HL-60/S4 (cell line): ENCODE data around the gene EDAR.

Source experiments
- in situ Hi-C: fragments of 300-500 bp; cut with MboI; formaldehyde crosslinking; loops from 2 replicates; pipeline ENCODE4 v1.14.3; 2022; ENCODE audit warnings: low sequenced_read_pairs

EDAR gene

DNA sequence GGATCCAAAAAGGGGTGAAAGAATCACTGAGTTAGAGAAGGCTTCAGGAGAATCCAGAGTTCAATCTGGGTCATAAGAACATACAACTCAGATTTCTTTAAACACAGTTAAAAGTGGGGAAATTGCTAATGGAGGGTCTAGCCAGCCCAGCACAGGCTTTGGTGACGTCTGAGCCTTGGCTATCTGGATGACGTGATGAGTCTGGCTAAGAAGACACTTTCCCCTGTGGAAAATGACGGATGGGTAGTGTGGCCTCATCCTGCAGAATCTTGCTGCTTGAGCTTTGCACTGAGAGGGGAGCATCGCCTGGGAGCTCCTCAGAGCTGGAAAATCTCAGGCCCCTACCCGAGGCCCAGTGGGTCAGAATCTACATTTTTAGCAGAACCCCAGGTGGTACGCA, 19.2 kb downstream of the EDAR start:
- in situ Hi-C loops = no loop called here

- in situ Hi-C loops = no loop called here
Observed at GRCh38 chr2:108968619-108969018, 20.4 kb downstream of the EDAR start.

DNA sequence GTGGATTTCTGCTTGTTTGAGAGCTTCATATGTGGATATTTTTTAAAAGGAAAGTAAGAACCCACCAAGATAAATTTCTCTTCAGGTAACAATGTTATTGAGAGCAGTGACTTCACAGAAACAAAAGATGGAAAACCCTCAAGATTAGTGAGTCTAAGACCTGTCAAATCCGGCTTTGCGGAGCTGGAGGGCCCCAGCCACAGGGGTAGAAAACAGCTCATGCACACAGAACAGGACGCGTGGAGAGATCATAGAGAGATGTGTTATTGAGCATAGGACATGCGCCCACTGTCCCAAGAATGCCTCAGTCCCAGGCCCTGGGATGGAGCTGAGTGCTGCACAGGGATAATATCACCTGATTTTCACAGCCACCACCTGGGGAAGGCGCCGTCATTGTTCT, 21.3 kb downstream of the EDAR start:
- in situ Hi-C loops = no loop called here

DNA sequence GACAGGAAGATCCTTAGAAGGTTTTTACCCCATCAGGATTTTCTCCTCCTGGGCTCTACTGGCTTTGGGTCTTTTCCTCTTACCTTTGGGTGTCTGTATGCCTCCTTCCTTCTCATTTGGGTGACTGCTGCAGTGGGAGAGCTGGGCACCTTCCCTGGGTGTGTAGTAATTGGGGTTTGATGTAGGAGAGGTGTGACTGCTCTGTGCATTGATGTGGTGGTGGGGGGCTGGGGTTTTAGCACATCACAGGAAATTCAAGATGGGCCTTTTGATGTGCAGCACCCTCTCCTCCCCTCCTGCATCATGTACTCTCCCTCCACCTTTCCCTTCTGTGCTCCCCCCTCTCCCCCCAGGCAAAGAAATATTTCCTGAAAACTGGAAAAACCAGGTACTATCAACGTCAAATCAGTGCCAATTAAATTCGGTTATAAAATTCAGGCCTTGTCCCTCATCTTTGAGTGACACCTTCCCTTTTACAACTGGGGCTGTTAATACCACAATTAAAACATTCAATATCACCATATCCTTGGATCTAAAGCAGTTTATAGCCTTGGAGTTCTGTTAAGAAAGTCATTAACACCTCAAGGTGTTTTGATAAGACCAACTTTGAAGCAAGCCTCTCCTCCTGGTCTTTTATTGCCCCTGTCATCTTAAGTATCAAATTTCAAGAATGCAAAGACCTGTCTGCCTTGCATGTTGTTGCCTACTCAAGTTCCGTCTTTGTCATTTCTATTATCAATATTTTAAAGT, 23.3 kb downstream of the EDAR start:
- in situ Hi-C loops = no loop called here

DNA sequence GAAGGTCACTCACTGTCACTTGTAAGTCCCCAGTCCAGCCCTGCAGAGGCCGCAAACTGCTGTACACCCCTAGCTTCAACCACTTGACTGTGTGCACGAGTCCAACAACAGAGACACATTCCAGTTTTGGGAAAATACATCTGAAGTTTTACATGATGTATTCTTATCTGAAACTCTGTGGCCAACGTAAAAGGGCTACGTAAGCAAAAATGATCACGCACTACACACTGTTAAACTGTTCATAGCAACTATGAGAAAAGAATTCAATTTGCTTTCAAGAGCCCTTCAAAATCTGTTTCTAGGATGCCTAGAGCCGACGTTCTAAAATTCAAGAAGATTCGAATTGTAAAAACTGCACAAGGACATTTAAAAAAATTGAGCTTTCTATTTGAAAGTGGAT, 26.0 kb downstream of the EDAR start:
- in situ Hi-C loops = no loop called here

DNA sequence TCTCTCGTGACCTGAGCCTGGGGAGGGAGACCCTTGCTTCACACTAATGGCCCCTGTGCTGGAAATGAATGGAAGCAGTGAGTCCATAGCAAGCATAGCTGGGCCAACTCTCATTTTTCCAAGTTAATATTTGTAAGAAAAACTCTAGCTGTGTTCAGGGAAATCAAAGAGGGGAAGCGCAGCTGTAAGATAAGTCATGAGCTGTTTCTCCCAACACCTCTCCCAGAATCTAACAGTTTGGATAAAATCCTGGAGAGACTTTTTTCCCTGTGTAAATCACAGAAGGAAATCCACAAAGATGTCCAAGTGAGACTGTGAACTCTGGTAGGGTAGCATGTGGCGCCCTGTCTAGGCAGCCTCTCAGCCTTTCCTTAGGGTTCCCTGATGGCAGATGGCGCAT, 27.2 kb downstream of the EDAR start:
- in situ Hi-C loops = no loop called here

DNA sequence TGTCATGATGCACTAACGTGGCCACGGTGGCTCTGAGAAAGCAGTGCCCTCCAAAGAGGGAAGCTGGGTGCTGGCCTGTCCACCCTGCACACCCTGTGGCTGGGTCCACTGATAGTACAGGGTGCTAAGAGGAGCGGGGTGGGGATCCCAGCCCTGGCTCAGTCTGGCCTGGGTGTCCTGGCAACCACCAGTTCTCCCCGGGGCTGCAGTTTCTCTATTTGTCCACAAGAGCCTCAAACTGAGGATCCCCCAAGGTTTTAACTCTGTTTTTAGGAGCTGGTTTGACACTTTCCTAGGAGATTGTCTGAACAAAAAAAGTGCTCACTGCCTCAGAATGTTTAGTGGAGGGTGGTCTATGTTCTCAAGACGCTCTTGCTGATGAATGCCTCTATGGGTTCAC, 29.0 kb downstream of the EDAR start:
- in situ Hi-C loops = no loop called here

DNA sequence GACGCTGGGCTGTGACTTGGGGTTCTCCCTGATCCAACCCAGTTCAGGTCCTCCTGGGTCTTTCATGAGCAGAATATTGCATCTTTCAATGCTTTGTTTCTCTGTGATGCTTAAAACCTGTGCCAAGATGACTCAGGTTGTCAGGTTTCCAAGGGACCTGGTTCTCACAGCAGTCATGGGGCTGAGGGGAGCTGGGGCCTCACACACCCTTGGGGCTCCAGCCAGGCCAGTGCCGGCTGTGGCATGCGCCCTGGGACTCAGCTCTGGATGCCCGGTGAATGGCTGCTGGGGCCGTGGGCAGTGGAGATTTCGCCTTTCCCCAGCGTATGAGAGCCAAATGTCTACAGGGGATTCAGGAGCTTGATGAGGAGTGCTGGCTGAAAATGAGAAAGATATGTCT, 29.6 kb downstream of the EDAR start:
- in situ Hi-C loops = no loop called here

DNA sequence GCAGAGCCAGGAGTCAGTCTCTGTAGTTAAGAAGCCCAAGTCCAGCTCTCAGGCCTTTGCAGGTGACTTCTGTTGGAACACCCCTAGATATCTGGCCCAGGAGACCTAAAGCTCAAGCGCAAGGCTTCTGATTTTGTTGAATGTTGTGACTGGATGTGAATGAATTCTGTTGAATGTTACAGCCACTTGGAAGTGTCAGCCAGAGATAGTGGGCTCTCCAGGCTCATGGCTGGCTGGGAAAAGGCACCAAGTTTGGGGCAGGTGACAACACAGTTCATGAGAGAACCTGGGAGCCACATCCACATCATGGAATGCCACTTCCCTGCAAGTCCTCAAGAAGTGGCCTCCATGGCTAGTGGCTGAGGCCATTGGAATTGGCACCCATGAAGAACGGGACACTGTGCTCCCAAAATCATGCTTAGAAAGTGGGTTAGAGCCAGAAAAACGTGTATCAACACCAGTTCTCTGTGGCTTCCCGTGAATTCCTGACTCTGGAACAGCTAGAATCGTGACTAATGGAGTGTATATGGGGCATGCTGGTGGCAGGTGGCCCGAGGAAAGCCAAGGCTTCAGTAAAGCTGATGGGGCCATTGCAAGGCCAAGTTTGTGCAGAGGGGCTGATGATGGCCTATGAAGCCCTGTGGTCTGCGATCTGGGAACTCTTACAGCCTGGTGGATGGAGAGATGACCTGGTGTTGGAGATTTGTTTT, 30.2 kb downstream of the EDAR start:
- in situ Hi-C loops = no loop called here

DNA sequence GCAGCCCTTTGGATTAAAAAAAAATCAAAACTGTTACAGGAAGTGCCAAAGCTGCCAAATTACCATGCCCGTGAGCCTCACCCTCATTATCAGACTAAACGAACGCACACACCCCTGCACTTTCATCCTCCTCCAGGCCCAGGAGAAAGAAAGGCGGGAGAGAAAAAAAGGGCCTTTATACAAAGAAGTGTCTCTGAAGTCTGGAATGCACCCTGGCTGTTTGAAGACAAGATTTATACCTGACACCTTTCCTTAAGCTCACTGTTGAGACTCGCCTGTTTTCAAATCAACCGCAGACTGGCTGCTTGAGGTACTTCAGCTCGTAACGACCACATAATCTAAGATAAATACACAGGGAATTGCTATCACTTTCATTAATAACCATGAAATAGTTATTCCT, 31.0 kb downstream of the EDAR start:
- in situ Hi-C loops = no loop called here

DNA sequence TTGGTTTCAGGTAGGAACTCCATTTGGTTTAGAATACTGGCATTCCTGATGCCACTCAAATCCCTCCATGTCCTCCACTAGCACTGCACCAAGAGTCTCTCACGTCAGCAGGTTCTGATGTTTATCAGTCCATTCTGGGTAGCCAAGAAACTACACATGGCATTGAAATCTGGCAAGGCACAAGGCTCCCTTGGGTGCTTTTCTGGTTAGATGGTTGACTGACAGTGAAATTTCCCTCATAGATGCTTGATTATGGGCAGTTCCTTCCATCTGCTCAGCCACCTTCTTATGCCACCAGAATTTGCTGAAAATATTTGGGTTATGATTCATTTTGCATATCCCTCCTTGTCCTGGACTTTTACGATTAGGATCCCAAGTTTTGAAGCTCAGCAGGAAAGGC, 32.6 kb downstream of the EDAR start:
- in situ Hi-C loops = no loop called here

GRCh38 chr2:108950369-108951135, 38.5 kb downstream of the EDAR start:
- in situ Hi-C loops = no loop called here

- in situ Hi-C loops = no loop called here
Observed at GRCh38 chr2:108949316-108950239, 39.4 kb downstream of the EDAR start.

GRCh38 chr2:108947271-108947907, 41.6 kb downstream of the EDAR start:
- in situ Hi-C loops = no loop called here

- in situ Hi-C loops = no loop called here
Observed at GRCh38 chr2:108946442-108946841, 42.6 kb downstream of the EDAR start.

DNA sequence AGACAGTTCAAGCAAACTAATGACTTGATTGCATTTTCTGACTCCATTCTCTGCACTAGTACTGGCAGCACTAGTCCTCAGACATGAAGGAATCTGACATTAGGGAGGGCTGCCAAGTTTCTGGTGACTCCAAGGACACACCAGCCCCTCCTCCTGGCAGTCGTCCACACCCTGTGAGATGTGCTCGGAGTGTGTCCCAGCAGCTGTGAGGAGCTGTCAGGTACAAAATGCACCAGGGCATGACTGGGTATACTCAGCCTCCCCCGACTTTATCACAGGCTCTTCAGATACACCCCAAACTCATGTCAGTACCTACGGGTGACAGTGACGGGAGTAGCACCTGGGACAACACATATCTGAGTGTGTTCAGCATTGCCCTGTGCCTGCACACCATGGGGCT, 43.1 kb downstream of the EDAR start:
- in situ Hi-C loops = no loop called here

DNA sequence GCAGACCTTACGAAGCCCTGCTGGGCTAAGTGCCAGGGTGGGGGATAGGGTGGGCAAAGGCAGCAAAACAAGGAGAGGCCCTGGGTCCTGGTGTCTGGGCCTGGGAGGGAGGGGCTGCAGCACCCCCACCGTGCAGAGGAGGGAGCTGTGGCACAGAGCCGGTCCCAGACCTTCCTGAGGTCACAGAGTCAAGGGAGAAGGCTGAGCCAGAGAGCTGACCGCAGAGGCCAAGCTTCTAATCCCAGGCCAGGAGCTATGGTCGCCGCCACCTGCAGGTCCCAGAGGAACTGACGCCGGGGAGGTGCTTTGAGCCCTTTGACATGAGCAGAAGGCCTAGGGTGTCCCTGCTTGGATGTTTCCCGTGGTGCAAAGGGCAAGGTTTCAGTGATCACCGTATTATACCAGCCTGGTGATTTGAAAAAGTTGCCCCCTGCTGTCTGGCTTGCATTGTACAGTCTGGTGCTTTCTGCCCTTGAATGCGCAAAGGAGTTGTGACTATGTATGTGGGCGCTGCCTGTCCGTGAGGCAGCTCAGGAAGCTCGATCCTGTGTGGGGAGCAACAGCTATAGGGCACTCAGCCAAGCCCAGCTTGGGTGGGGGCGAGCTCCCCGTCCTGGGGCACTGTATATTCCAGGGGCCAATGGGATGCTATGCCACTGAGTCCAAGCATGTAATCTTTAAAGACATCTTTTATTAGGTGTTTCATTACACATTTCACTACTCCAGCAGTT, 44.3 kb downstream of the EDAR start:
- in situ Hi-C loops = no loop called here

DNA sequence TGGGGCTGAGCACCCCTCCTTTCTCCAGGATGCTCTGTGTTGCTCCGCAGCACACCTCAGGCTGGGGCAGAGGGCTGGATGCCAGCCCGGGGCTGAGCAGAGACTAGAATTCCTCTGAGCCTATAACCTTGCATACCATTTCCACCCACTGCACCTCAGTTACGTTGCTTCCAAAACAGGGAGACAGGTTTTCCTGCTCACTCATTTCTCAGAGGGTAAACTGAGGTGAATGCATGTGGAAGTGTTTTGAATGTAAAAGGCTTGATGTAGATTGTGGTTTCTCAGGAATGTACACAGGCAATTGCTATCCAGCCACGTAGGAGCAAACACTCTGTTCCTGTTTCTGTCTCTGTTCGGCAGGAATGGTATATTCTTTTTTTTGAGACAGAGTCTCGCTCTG, 45.3 kb downstream of the EDAR start:
- in situ Hi-C loops = no loop called here

GRCh38 chr2:108942888-108943287, 46.1 kb downstream of the EDAR start:
- in situ Hi-C loops = no loop called here
